OCI-LY1 (cell line): Measurements from ENCODE around the gene TTC39C.

Experiments used
- CTCF ChIP-seq: fragments of 200-600 bp; sonication (generic), shearing (Covaris generic); IDR thresholded peaks from 2 replicates; pipeline ENCODE4 v1.5.1; 2017; ENCODE audit warnings: mild to moderate bottlenecking, antibody characterized with exemption, low read length, moderate library complexity, mixed read lengths
- EZH2 ChIP-seq: fragments of 200-600 bp; sonication (generic), shearing (Covaris generic); IDR thresholded peaks from 2 replicates; pipeline ENCODE4 v1.8.0; 2017; ENCODE audit warnings: borderline replicate concordance, mixed run types, mild to moderate bottlenecking, antibody characterized with exemption, low read length, moderate library complexity, mixed read lengths

DNA sequence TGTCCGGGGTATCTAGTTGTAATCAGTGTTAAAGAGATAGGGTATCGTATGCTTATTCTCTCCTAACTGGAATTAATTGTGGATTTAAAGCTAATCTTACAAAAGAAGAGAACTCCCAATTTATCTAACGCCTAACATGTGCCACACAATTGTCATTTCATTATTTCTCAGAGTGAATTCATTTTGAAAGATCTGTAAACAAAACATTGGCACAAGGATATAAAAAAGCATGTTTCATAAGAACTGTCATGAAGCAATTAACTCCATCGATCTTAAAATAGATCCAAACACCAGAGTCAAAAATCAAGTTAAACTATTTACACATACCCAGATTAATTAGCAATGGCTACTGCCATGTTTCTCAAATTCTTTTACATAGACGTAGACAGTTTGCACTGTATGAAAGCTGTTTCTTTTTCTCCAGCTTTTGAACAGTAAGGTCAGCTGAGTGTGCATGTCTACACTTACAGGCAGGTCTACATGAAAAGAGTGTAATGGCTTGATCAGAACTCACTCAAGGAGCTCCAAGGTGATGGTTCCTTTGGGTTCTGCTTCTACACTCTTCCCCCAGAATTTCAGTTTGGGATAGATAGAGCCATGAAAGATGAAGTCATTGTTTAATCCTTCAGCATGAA, 163.1 kb downstream of the TTC39C start:
- TF ChIP-seq CTCF = no peak
- TF ChIP-seq EZH2 = no peak
